C4-2B (cell line): ENCODE data around the gene CHAF1B.

Experiments
- CTCF ChIP-seq: fragments of 450-650 bp; conservative IDR thresholded peaks from 2 replicates; pipeline ENCODE4 v1.5.1; 2017; ENCODE audit warnings: mild to moderate bottlenecking
- ZFX ChIP-seq: fragments of 450-650 bp; IDR thresholded peaks from 2 replicates; pipeline ENCODE4 v1.6.1; 2017

- no peak for TF ChIP-seq CTCF
- no peak for TF ChIP-seq ZFX
Observed at GRCh38 chr21:36461277-36461917, 76.2 kb downstream of the CHAF1B start.
